HG02610 (cell line): ENCODE data around the gene PIGM.
"Not testable (repeated sequence)": the region's sequence is repeated elsewhere in the genome, so short reads cannot be mapped to it uniquely, and the experiment has no call there.

Experiments
- ATAC-seq: cut with Tn5 transposase; IDR thresholded peaks from one replicate; pipeline ENCODE4 v1.9.1; 2021; ENCODE audit warnings: mild to moderate bottlenecking, moderate library complexity; ENCODE audit not compliant: unreplicated experiment

The PIGM gene

DNA sequence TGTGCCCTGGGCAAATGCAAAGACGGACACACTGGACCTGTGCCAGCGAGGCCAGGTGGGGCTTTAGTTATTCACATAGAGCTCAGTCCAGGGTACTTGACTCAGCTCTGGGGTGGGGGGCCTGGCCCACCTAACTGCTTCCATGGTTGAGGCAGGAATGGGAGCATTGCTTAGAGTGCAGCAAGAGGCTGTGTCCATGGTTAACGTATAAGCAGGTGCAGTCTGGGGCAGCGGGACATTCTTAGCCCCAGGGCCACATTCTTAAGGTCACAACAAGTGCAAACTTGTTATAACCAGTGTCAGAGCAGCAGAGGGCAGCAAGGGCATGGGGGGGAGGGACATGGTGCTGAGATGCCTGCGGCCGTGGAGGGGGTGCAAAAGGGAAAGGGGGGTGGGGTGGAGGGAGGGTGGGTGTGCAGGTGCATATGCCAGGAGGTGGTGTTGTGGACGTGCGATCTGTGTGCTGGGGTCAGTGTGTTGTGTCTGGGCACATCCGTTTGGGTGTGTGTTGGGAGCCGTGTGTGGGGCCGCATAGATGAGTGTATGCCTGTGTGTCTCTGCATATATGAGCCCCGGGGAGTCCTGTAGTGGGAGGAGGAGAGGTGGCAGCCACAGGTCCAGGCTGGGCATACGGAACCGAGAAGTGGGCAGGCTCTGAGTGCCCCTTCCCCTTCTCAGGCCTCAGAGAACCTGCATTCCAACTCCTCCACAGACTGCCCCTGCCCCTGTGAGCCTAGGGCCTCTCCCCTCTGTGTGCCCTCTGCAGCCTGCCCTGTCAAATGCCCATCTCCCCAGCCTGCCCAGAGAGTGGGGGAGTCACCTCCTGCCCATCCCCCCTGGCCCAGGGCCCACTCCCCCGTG is 29.8 kb upstream of the PIGM start:
- no peak for ATAC-seq

DNA sequence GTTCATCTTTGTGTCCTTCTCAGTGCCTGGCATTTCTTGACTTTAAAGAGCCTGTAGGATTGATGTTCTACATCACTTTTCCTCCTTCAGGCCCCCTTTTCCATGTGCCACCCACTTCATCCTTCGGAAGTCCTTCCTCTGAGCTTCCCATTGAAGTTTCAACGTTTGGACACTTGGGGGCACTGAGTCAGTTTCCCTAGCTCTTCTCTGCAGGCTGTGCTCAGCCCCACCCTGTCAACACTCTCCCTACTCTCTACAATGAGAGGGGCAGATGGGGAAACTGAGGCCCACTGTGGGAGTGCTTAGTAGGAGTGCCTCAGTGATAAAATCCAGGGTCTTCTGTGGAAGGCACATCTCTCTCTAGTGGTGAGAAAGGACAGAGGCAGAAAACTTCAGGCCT is 26.3 kb upstream of the PIGM start:
- ATAC-seq = no peak

DNA sequence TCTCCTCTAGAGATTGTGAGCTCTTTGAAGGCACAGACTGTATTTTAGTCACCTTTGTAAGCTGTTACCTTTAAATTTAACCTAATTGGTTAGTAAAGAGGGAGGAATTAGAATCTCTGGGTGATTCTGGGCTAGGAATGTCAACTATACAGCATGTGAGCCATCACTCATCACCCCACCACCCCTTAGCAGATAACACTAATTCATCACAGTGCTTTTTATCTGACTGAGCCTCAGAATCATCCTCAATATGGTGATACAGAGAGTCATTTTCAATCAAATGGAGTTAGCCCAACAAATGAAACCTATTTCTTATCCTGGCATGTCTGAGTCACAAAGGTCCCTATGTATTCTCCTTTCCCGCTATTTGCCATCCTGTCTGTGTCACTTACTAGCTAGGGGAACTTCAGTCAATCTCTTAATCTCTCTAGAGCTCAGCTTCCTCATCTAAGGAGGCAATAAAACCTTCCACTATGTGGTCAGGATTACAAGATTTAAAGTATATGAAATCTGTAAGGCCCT is 24.9 kb upstream of the PIGM start:
- ATAC-seq = no peak

DNA sequence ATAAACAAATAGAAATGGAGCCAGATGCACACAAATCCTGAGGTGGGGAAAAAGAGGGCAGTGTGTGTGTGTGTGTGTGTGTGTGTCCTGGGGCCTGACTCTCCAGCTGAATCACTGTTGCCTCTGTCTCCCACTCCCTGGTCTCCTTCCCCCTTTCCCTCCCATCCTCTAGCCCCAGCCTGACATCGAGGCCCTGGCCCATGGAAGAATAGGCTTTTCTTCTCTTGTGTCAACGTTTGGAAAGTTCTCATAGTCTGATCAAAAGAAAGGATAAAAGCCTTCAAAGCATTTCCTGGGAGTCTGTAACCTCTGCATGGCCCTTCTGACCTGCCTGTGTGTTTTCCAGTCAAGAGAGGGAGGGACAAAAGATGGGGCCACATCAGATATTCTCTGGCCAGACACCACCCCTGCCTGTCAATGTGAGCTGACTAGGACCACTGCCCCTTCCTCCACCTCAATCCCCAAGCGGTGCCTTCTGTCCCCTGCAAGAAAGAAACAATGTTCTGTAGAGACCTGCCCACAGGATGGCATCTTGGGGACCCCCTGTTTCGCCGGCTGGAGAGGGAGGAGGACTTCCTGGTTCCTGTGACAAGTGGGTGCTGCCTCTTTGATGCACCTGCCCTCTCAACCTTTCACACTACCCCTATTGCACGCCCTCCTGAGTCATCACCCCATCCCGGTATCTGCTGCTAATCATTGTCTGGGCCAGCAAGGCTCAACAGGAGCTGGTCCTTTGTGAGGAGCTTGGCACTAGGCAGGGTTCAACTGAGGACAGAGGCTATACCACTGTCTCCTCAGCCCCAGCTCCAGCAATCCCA is 22.0 kb upstream of the PIGM start:
- no peak for ATAC-seq

DNA sequence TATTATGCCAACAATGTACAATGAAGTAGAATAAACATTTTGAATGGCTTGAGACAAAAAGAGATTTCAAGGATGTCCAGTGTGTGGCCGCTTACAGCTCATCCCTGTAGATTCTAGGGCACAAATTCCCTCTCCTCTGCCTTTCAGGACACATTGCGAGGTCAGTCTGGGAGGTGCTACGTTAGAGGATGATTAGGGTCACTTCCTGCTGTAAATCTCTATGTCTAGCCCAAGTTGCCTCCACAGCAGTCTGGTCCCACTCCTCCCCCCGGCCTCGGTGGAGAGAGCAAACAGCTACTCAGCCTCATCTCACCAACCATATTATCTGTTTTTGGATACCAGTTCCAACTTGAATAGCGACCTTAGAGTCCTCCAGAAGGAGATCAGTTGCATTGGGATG is 21.1 kb upstream of the PIGM start:
- no peak for ATAC-seq

DNA sequence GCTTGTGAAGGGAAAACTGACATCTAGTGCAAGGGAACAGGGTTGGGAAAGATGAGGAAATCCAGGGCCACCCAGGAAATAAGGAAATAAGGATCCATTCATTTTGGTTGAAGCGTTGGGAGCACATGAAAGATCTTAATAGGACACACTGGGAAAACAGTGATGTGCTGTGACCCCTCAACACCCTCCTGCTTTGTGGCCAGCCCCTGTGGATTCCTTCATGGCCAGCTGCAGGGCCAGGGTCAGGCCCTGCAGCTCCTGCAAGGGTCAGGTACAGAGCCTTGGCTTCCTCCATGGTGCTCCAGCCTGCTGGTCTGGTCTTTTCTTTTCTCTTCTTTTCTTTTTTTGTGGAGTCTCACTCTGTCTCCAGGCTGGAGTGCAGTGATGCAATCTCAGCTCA is 18.8 kb upstream of the PIGM start:
- no peak for ATAC-seq

DNA sequence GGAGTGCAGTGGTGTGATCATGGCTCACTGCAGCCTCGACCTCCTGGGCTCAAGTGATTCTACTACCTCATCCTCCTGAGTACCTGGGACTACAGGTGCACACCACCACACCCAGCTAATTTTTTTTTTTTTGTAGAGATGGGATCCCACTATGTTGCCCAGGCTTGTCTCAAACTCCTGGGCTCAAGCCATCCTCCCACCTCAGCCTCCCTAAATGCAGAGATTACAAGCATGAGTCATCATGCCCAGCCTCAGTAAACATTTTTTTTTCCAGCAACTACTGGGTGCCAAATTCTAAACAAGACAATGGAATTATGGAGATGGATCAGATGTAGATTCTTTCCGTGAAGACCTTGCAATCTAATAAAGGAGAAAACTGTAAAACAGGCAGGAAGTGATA is 18.4 kb upstream of the PIGM start:
- not testable (repeated sequence) for ATAC-seq

DNA sequence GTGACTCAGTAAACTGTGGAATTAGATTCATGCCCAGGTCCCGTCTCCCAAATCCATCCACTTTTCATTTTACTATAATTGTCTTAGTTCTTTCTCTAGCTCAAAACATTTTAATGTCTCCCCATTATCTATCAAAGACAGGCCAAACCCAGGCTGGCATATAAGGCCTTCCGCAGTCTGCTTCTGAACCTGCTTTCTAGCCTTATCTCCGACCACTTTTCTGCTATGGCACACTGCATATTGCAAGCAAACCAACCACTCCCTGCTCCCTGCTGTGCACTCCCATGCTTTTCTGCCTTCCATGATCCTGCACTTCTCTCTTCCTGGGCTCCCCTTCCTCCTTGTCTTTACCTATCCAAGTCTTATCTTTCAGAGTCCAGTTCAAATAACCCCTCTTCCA is 17.3 kb upstream of the PIGM start:
- ATAC-seq = no peak

DNA sequence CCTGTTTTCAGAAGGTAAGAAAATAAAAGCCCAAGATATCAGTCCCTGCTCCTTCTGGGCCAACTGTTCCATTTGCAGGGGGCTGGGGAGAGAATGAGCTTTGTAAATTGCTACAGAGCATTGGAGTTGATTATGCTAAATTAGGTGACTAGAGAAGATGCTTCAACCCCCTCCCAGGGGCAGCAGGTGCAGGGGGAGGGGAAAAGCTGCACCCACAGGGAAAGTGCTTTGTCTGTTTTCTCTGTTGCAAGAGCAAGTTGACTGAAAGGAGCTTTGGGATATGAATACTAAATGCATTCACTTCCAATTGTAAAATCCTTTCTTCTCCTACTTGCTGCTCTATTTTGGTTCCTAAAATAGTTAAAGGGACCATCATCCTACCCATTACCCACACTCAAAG is 16.5 kb upstream of the PIGM start:
- no peak for ATAC-seq

DNA sequence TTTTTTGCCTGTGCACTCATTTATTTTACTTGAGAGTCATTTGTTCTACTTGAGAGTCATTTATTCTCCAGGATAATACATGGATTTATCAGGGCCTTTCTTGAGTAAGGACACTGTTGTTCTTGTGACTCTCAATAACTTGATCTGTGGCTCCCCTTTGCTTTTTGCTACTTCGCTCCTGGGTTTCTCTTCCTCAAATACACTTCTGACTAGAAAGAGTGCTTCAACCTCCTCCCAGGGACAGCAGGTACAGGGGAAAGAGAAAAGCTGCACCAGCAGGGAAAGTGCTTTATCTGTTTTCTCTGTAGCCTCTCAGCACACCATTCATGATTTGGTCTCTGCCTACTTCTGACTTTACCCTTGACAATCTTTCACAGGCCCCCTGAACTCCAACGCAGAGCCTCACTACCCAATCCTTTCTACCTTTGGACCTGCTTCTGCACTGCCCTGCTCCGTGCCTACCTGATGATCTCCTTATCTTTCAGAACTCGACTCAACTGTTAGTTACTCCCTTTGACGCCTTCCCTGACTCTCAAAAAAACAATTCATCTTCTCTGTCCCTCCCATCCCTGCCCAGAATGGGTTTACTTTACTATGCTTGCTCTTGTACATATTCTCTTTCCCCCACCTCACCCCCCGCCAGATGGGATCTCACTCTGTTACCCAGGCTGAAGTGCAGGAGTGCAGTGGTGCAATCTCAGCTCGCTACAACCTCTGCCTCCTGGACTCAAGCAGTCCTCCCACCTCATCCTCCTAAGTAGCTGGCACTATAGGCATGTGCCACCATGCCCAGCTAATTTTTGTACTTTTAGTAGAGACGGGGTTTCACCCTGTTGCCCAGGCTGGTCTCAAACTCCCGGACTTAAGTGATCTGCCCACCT is 15.6 kb upstream of the PIGM start:
- no peak for ATAC-seq

DNA sequence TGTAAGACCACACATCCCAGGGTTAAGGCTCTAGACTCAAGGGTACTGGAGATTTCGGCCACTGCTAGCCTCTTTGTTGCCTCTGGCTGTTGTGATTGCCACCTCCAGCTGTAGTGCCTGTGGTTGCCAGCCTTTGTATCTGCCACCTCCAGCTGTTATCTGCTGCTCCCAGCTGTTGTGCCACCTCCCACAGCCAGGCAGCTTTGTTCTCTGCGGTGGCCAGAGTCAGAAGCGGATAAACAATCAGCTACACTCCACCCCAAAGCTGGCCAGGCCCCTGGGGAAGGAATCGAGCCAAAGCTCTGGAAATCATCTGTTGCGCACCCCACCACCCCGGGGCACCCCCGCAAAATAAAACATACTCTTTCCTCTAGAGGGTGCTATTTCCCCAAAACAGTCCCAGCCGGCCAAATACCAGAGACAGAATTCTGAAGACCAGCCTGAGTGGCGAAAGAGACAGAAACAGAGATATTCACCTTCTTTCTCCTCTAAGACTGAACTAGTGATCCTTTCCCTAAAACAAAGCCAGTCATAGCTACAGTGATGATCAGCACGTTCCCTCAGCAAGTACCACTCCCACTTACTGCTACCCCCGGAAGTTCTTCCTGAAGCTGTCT is 14.8 kb upstream of the PIGM start:
- ATAC-seq = no peak

DNA sequence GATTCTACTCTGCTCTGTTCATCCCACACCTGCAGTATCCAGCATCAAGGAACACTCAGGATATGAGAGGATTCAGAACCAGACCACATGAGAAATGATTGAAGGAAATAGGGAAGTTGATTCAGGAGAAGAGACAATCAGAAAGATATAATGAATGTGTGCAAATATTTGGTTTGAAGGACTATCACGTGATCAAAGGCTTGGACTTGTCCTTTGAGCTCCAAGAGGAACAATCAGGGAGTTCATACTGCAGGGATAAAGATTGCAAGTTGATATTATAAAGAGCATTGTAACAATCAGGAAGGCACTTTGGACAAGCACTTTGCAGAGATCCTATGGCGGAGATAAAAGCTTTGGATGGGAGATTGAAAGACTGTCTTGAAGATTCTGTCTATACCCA is 13.9 kb upstream of the PIGM start:
- no peak for ATAC-seq

DNA sequence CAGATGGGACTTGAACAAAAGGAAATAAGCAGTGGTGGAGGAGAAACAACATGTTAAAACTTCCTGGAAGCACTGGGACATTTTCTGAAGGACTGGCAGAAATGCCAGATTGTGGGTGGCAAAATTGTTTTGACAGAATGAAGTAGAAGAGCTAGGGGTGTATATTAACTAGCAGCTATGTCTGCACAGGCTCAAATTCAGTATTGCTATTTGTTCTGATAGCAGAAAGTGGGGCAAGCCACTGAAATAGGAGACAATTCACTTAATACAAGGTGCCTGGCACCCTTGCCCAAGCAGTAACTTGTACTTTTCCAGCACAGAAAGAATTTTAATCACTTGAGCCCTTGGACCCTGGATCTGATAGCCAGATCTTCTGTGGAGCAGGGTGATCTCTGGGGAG is 11.8 kb upstream of the PIGM start:
- ATAC-seq = no peak

DNA sequence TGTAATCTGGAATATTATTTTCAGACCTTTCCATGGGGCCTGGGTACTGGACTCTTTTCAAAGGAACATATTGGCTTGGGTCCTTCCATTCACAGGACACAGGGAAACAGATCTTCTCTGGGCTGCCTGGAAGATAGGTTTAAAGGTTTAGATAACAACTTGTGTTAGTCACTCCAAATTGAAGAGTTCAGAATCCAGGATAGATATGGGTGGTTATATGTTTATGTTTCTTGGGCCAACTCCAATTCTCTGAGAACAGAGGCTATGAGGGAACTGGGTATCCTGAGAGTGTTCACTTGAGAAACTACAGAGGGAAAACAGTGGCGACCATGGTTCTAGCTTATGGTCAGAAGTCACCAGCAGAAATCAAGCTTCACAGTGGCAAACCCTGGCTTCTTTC is 8.7 kb upstream of the PIGM start:
- no peak for ATAC-seq

DNA sequence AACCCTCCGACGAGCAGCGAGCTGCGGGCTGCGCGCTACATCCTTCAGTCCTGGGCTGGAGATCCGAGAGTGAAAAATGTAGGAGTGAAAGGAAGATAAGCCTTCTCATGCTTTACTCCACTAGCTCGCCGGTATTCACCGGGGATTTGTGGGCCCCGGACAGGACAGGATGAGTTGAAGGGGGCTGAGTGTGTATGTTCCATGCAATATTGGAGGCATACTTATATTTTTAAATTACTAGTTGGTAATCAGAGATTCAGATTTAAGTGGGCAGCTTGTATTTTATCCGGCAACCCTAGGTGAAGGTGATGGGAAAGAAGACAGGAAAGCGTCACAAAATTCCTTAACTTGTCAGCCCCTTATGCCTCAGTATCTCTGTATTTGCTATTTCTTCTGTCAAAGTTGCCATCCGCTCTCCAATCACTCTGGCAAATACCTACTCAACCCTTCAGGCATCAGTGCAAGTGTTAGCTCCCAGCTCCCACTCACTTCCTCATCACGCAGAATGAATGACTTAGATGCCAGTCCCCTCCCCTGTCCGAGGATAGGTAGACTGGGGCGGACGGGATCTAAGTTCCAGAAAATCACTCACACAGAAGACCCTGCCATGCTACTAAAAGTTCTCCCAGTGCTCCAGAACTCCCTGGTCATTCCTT is 503 bp upstream of the PIGM start:
- peak; percentile 18 for ATAC-seq

DNA sequence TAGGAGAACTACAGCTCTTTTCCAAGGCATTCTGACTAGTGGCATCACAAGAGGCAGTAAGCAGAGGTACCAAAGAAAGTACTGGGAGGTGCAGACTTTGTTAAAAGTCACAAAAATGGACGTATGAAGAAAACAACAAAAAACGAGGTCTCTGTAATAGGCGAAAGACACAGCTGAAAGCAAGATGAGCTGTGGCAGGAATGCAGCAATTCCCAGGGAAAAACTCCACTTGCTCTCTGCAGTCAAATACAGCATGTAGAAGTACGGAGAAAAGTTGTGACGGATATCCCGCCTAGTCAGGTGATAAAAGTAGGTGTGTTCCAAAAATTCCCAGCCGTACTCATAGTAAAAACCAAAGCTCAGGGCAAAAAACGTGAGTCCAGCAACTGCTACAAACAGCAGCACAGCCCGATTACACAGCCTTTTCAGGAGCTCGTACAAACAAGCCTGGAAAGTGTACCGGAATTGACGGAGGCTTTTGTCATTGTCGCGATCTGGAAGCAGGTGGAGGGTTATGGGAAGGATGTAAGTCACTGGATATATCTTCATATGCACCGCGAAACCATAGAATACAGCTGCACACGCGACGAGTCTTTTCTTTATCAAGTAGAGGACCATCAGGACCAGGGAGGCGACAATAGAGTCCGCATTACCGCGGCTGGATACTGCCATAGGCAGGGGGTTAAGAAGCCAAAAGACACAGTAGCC is 979 bp downstream of the PIGM start:
- peak; percentile 10 for ATAC-seq

DNA sequence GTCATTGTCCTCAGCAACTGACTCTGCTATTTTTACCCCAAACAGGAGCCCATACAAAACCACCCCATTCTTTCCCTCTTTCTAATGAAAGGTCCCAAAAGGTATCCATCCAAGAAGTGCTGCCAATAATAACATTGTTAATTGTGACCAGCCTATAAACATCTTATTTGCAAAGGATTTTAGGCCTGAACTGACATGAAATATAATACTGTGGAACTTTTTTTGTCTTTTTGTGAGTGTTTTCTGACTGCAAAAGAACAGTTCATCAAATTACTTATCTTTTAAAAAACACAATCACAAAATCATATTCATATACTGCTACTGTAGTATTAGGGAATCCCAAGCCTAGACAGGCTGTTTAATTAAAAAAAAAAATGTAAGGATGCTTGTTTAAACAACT is 3.4 kb downstream of the PIGM start:
- no peak for ATAC-seq

DNA sequence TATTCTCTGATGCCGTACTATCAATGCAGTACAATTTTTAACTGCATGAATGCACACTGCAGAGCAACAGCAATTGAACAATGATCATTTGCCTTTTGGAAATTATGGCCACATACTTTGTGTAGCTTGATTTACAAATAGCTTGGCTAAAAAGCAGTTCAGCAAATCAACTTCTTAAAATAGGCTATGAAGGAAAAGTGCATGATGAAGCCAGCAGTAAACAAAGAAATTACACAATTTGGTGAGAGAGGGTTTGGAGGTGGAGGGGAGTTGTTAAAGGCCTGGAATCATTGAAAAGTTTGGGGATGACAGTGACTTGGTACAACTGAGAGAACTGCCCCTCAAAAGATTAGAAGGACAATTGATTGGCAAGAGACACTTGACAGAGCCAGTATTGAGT is 6.5 kb downstream of the PIGM start:
- ATAC-seq = no peak

DNA sequence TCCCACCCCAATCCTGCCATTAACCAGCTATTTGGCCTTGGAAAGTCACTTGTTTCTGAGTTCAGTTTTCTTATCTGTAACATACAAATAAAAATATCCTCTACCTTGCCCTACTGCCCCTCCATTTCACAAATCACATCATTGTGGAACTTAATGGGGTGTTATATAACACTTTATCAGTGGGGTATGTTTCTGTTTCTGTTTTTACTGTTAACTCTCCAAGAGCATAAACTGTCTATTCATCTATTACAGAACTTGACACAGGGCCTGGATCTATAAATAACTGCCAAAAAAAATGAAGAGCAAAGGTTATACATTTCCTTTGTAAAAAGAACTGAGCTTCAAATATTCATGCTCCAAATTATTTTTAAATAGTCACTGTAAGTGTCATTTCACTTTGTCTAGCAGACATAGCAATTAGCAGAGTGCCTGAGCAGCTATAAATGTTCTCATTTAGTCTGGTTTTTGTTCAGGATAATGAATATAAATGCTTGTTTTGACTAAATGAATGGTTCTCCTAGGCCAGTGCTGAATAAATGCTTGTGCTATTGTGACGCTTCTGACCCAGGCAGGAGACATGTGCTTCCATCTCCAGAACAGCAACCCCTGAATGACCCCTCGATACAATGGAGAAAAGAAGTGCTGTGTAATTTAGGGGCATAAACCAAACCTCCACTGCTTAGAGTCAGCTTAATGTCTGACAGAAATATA is 7.4 kb downstream of the PIGM start:
- ATAC-seq = no peak
